Skin of body (tissue), 2 donors: Measurements from ENCODE around the gene LCE2C. TPM values are rescaled to one million over a fixed set of nuclear protein-coding genes. Genes with fewer than 3 reads are reported as not detected.
"Not testable (repeated sequence)": the region's sequence is repeated elsewhere in the genome, so short reads cannot be mapped to it uniquely, and the experiment has no call there.

Experiments used
- DNase-seq: peaks from one replicate; lab custom pipeline; 2025; lab: John Stamatoyannopoulos, UW
- total RNA-seq: library from RNA; depleted of rRNA; stranded (reverse); fragments of >200 nt; gene quantifications from one replicate; pipeline ENCODE4 v1.2.3, GENCODE V29; 2014

LCE2C gene, protein sequence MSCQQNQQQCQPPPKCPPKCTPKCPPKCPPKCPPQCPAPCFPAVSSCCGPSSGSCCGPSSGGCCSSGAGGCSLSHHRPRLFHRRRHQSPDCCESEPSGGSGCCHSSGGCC
- total RNA-seq: 3.4 TPM

DNA sequence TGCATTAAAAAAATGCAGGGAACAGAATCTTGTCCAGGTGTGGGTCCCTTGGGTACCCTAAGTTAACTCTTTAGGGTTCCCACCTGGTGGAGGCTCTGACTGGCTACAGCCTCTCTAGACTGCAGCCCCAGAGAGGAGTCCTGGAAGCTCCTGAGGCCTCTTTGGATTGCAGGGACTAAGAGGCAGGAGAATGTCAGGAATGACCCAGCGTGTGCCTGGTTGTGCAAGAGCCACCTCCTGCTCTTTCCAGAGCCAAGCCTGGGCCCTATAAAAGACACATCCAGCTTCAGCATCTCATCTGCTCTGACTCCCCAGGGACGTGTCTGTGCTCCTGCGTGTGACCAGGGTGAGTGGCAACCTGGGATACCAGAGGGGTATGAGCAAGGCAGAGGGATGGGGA, at the start of gene LCE2C:
Gene LCE2C, plus strand, starts transcription at position 297 of the 400 bp plus-strand sequence. CDS start 737 bp downstream, outside the sequence.
- DNase-seq: not testable (repeated sequence)

DNA sequence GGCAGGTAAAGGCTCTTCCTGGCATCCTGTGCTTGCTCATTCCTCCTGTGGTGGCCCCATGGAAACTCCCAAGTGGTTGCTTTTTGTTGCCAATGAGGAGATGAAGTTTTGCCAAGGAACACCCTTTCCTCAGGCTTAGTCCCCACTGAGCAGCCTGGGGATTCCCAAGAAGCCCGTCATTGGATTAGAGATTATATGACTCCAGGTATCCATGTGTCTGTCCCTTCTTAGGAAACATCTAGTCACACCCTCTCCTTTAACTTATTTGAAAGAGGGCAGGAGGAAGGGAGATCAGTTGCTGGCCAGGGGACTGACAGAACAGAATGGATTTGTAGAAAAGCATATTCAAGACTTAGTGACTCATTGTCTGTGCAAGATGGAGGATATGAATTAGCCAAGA, 48.3 kb upstream of the LCE2C start:
- no peak for DNase-seq

DNA sequence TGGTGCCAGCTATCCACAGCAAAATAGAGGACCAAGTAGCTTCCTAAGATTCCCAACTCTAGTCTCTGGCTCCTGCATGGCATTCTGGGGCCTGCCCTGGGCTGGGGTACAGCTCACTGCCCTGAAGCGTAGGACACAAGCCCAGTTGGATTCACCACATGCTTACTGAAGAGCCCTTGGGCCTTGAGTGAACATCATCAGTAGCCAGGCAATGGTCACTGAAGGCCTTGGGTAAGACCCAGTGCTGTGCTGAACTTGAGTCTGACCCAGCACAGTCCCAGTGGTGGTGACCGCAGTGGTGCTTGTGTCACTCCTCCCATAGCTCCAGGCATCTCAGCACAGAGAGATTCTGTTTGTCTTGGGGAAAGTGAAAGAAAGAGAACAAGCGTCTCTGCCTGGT, 44.5 kb upstream of the LCE2C start:
- no peak for DNase-seq

DNA sequence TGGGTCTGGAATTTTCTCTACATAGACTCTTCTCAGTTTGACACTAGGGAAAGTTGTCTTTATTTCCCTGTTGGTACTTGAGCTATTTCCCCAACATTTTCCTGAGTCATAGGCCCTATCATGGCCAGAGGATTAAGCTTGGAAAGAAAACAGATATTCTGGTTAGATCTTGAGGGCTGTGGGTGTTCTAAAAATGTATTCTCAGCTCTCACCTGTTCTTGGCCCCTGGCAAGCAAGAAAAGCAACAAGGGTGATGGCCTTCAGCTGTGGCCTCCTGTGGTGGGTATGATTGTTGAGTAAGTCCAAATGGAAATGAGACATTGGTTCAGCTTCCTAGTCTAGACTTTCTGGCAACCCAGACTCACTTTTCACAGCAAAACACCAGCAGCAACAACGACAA, 34.7 kb upstream of the LCE2C start:
- no peak for DNase-seq

DNA sequence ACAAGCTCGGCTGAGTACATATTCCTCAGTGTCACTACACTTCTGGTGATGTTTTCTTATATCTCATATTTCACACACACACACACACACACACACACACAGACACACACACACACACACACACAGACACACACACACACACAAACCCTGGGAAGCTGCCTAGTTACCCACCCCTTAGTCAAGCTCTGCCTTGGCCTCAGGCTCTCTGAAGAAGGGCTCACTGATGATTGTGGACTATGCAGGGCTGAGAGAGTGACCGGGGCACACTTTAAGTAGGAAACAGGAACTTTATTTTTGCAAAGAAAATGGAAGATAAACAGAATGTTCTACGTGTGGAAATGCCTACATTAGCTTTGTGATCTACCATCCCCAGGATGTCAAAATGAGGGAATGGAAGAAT, 31.1 kb upstream of the LCE2C start:
- DNase-seq: no peak

DNA sequence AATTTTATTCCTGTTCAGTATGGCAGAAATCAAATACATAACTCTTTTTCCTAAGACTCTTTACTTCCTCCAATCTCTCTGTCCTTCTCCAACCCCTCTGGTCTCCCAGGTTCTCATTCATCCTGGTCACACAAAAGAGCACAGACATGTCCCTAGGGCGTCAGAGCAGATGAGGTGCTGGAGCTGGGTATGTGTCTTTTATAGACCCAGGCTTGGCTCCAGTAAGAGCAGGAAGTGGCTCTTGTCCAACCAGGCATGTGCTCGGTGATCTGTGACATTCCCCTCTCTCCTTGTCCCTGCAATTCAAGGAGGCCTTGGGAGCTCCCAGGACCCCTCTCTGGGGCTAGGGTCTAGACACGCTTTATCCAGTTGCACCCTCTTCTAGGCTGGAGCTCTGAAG, 29.9 kb upstream of the LCE2C start:
- no peak for DNase-seq

DNA sequence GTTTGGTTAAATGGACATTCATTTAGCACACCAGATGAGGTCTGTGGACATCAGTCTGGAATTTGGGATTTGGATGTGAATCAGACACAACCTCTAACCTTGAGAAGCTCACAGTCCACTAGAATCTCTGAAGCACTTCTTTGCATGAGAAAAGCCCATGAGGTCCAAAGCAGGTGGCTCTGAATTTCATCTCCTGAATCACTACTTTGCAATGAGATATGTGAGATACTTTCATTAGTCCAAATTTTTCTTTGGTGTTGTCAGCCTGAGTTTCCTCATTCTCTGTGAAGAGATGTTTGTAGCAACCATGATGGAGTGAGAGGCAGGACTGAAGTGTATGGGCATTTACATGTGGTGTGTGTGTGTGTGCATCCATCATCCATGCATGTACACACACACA, 28.4 kb upstream of the LCE2C start:
- no peak for DNase-seq

DNA sequence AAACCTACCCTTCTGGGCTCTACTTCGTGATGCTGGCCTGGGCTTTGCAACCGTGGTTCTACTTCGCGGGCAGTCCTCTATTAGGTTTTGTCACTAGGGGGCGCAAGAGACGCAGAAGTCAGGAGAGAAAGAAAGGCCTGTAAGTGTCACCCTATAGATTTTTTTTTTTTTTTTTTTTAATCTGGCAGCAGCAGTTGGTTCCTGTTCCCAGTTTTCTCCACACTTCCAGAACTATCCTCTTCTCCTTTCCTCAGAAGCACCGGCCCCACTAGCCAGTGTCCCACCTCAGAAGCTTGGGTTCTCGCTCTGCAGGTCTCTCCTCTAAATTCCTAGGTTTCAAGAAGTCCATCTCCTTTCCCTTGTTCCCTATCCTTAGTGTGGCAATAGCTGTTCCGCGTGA, 21.0 kb upstream of the LCE2C start:
- no peak for DNase-seq

DNA sequence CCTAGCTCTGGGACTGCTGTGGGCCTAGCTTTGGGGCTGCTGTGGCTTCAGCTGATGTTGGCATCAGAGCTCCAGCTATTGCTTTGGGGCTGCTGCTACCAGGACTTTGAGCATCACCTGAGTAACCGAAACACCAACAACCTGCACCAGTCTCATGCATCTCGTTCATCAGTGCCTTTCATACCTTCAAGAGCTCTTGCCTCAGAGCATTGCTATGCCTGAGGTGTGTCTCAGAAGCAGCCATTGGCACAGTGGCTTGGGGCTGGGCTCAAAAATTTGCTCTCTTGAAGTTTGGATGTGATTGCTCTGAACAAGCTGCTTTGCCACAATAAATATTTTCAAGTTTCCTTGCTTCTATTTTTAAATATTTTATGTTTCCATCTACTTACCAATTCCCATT, 18.6 kb upstream of the LCE2C start:
- no peak for DNase-seq

DNA sequence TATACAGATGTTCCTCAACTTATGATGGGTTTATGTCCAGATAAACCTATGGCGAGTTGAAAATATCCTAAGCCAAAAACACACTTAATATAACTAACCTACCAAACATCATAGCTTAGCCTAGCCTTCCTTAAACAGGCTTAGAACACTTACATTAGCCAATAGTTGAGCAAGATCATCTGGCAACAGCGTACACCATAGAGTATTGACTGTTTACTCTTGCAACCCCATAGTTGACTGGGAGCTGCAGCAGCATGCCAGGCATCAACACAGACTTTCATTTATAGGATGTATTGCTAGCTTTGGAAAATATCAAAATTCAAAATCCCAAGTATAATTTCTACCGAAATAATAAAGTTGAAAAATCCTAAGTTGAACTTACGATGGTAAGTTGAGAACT, 17.4 kb upstream of the LCE2C start:
- no peak for DNase-seq

DNA sequence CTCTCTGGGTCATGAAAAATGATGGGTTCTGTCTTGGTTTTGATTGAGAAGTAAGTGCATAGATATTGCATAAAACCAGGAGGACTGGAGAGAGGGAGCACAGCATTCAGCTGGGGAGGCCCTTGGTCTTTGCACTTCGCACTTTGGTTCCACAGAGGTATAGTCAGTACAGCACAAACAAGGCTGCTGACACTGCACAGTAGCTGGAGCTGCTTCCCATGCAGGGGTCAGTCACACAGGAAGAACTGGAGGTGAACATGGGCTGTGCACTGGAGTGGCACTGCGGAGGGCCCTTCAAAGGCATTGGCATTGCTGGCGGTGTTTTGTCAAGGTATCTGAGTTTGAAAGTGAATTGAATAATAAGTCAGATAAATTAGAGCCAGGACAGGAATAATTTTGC, 16.4 kb upstream of the LCE2C start:
- no peak for DNase-seq

DNA sequence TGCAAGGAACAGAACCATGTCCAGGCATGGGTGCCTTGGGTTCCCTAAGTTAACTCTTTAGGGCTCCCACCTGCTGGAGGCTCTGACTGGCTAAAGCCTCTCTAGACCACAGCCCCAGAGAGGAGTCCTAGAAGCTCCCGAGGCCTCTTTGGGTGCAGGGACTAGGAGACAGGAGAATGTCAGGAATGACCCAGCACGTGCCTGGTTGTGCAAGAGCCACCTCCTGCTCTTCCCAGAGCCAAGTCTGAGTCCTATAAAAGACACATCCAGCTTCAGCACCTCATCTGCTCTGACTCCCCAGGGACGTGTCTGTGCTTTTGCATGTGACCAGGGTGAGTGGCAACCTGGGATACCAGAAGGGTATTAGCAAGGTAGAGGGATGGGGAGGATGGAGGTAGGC, 12.0 kb upstream of the LCE2C start, which contains the start of gene LCE2D:
Gene LCE2D, plus strand, starts transcription at position 283 of the 400 bp plus-strand sequence. CDS start 726 bp downstream, outside the sequence.
- no peak for DNase-seq

DNA sequence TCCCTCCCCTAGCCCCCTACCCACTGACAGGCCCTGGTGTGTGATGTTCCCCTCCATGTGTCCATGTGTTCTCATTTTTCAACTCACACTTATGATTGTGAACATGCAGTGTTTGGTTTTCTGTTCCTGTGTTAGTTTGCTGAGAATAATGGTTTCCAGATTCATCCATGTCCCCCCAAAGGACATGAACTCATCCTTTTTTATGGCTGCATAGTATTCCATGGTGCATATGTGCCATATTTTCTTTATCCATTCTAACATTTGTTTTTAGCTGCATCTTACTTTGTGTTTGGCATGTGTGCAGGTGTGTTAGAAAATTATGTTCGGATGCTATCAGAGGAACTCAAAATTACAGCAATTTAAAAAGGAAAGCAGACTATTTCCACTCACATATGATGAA, 8.9 kb upstream of the LCE2C start:
- not testable (repeated sequence) for DNase-seq

DNA sequence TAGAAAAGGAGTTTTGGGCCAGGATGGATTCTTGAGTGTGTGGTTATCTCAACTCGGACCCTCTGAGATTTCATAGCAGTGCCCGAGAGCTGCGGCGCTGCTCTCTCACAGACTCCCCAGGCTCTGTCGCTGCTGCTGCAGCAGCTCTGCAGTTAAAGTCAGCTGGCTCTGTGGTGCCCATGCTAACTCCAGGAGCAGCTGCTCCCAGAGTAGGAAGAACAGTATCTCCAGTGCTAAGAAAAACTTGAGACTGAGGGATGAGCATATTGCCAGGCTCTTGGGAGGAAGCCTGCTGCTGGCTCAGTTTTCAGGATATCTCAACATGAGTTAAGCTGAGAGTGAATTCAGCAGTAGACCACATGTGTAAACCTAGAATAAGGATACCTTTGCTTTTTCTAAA, 7.4 kb upstream of the LCE2C start:
- DNase-seq: no peak

DNA sequence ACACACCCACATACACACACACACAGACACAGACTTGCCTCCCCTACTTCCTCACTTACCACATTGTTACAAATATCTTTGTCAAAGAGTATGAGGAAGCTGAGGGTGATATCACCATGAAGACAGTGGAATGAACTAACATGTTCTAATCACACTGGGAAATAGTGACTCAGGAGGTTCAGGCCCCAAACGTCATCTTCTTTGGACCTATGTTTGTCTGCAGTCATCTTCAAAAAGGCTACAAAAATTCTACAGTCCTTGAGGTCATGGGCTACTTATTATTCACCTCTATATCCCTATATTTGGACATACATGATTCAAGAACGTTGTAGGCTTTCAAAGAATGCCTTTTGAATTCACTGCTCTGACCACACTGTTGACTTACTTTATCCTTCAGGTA, 2.1 kb upstream of the LCE2C start:
- DNase-seq: no peak

DNA sequence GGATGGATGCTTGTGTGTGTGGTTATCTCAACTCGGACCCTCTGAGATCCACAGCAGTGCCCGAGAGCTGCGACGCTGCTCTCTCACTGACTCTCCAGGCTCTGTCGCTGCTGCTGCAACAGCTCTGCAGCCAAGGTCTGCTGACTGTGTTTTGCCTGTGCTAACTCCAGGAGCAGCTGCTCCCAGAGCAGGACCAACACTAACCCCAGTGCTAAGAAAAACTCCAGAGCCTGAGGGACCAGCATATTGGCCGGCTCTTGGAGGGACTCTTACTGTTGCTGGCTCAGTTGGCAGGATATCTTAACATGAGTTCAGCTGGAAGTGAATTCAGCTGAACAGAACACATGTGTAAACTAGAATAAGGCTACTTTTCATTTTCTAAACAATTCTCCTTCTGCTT, 4.4 kb downstream of the LCE2C start:
- no peak for DNase-seq

DNA sequence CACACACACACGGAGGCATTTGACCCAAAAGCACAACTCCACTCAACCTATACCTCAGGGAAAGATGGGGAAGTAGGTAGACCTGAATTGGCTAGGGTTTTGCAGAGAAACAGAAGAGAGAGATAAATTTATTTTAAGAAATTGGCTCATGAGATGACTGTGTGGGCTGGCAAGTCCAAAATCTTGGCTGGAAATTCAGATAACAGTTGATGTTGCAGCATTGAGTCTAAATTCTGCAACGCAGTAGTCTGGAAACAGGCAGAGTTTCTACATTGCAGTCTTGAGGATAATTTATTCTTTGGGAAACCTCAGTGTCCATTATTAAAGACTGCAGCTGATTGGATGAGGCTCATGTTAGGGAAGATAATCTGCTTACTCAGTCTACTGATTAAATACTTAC, 6.5 kb downstream of the LCE2C start:
- DNase-seq: no peak

DNA sequence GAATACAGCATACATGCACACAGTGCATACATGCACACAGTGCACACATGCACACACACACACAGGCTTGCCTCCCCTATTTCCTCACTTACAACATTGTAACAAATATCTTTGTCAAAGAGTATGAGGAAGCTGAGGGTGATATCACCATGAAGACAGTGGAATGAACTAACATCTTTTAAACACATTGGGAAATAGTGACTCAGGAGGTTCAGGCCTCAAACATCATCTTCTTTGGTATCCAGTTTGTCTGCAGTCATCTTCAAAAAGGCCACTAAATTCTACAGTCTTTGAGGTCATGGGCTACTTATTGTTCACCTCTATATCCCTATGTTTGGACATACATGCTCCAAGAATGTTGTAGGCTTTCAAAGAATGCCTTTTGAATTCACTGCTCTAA, 8.8 kb downstream of the LCE2C start:
- no peak for DNase-seq

DNA sequence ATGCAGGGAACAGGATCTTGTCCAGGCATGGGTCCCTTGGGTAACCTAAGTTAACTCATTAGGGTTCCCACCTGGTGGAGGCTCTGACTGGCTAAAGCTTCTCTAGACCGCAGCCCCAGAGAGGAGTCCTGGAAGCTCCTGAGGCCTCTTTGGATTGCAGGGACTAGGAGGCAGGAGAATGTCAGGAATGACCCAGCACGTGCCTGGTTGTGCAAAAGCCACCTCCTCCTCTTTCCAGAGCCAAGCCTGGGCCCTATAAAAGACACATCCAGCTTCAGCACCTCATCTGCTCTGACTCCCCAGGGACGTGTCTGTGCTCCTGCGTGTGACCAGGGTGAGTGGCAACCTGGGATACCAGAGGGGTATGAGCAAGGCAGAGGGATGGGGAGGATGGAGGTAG, 10.7 kb downstream of the LCE2C start, which contains the start of gene LCE2B:
Gene LCE2B, plus strand, starts transcription at position 301 of the 400 bp plus-strand sequence. CDS start 721 bp downstream, outside the sequence.
- DNase-seq: not testable (repeated sequence)

DNA sequence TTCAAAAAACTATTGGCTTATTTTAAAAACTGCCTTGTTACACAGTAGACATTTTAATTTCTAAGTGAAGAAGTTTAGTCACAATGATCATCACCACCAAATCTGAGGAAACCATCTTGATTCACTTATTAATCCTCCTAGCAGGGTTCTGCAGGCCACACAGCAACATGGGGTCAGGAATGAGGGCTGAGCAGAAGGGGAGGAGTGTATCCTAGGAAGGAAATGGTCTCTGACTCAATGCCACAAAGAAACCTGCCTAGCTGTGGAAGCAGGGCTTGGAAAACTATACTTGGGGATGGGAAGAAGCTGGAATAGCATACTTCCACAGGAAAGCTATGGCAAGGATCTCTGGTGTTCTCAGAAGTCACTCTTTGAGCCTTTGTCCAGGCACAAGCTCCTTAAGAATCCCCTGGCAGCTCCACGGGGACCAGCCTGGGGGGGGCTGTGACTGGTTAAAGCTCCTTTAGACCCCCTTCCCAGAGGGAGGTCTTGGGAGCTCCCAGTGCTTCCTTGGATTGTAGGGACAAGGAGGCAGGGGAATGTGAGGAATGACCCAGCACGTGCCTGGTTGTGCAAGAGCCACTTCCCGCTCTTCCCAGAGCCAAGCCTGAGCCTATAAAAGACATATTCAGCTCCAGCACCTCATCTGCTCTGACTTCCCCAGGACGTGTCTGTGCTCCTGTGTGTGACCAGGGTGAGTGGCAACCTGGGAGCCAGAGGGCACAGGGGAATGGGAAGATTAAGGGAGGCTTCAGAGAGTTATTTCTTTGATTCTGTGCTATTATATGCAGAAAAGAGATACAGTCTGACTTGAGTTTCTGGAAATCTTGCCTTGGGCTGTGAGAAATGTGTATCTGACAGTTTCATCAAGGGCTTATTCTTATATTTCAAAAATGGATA, 22.9 kb downstream of the LCE2C start, which contains the start of gene LCE2A:
Gene LCE2A, plus strand, starts transcription at position 645 of the 900 bp plus-strand sequence. CDS start 557 bp downstream, outside the sequence.
- DNase-seq: no peak

DNA sequence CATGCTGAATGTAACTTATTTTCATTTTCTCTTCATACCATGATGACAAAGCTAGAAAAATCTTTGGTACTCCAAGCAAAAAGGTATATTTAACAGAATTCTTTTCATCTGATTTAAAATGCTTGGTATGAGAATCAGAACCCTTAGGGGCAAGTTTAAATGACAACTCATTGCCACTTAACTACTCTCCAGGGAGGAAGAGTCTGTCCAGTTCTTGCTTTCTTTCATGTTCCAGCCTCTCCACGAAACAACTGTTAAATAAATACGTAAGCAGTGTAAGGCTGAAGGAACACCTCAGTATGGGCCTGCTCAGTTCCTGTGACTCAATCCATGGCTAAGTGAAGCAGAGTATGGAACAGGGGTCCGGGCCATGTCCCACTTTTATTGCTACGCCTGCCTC, 24.7 kb downstream of the LCE2C start:
- DNase-seq: no peak

DNA sequence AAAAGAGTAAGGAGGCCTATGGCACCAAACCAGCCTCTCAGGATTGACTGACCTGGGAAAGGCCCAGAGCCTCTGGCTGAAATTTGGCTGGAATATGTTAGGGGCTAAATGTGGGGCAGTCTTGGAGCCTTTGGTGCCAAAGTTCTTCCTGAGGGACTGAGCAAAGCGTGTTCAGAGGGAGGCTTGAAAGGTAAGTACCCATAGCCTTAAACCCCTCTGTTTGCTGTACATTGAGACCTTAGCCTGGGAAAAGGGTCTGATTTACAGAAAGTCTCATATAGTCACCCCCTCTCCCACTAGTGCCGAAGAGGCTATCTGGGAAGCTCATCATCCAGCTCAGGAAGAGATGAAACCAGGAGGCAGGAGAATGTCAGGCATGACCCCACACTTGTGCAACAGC, 32.8 kb downstream of the LCE2C start, which contains the start of gene LCE4A:
Gene LCE4A, plus strand, starts transcription at position 301 of the 400 bp plus-strand sequence. CDS start 916 bp downstream, outside the sequence.
- DNase-seq: no peak

DNA sequence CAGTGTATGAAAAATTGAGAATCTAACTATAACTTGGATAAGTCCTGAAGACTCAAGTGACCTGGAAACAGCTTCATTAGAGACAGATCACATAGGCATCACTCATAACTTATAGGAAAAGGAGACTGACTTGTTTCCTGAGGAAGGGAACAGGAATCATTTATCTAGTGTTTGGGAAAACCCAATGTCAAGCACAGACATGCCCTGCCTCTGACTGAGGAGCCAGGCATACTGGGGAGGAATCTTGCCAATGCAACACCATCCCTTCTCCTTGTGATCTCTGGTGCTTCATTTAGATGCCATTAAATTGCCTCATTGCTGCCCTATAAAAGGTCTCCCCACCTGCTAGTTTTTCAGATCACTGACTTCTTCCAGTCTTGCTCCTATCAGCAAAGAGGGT, 43.2 kb downstream of the LCE2C start:
- DNase-seq: no peak
